ENCODE data around the gene DHX35.

DHX35 gene

GRCh38 chr20:39032997-39033396 lies 70.9 kb downstream of the DHX35 start:
- DNase-seq: no peak

GRCh38 chr20:39036011-39036410 lies 73.9 kb downstream of the DHX35 start:
- no peak for DNase-seq

GRCh38 chr20:39036851-39037250 lies 74.7 kb downstream of the DHX35 start:
- no peak for DNase-seq

- DNase-seq: no peak
Observed at GRCh38 chr20:39038047-39038446, 75.9 kb downstream of the DHX35 start.

GRCh38 chr20:39038495-39038894 lies 76.4 kb downstream of the DHX35 start:
- DNase-seq: no peak

GRCh38 chr20:39039261-39039660 lies 77.1 kb downstream of the DHX35 start:
- DNase-seq: no peak

GRCh38 chr20:39040116-39040515 lies 78.0 kb downstream of the DHX35 start:
- DNase-seq: no peak

GRCh38 chr20:39041067-39041466 lies 78.9 kb downstream of the DHX35 start:
- DNase-seq: no peak

- DNase-seq: no peak
Observed at GRCh38 chr20:39042279-39043150, 80.4 kb downstream of the DHX35 start.

GRCh38 chr20:39044501-39044900 lies 82.4 kb downstream of the DHX35 start:
- no peak for DNase-seq

- DNase-seq: no peak
Observed at GRCh38 chr20:39045676-39046075, 83.5 kb downstream of the DHX35 start.

- no peak for DNase-seq
Observed at GRCh38 chr20:39047417-39047985, 85.4 kb downstream of the DHX35 start.

GRCh38 chr20:39048000-39048696 lies 86.0 kb downstream of the DHX35 start:
- DNase-seq: peak; percentile 77

GRCh38 chr20:39049148-39049547 lies 87.0 kb downstream of the DHX35 start:
- DNase-seq: no peak

GRCh38 chr20:39049684-39050554 lies 87.8 kb downstream of the DHX35 start:
- peak; percentile 85 for DNase-seq

GRCh38 chr20:39050555-39050902 lies 88.4 kb downstream of the DHX35 start:
- DNase-seq: no peak

- no peak for DNase-seq
Observed at GRCh38 chr20:39052676-39053075, 90.5 kb downstream of the DHX35 start.

GRCh38 chr20:39057143-39057542 lies 95.0 kb downstream of the DHX35 start:
- DNase-seq: no peak

GRCh38 chr20:39057911-39058310 lies 95.8 kb downstream of the DHX35 start:
- no peak for DNase-seq

- DNase-seq: no peak
Observed at GRCh38 chr20:39059036-39059435, 96.9 kb downstream of the DHX35 start.

GRCh38 chr20:39066471-39067242 lies 104.5 kb downstream of the DHX35 start:
- DNase-seq: no peak
